ENCODE data around the gene KANSL1L.

KANSL1L gene

GRCh38 chr2:210207929-210208328, 36.7 kb upstream of the KANSL1L start:
- H3K36me3 ChIP-seq (ENCODE audit: insufficient read depth, low read length) = no peaks in the 10 kb centered on the region
- no peak overlapping the region for H3K4me3 ChIP-seq (ENCODE audit: low read depth, low read length, poor library complexity, severe bottlenecking)
- no peaks in the 10 kb centered on the region for H3K27me3 ChIP-seq (ENCODE audit: insufficient read depth, low read length)
- H3F3A ChIP-seq (ENCODE audit: insufficient read depth, low read length) = no peaks in the 10 kb centered on the region
- no peaks in the 10 kb centered on the region for H3K9me2 ChIP-seq (ENCODE audit: low read depth, low read length)
- no peak overlapping the region for H3K27ac ChIP-seq (ENCODE audit: low read depth, low read length, poor library complexity, severe bottlenecking)
- H2AFZ ChIP-seq (ENCODE audit: low read length) = no peak overlapping the region
- H4K20me1 ChIP-seq (ENCODE audit: insufficient read depth, low read length) = no peaks in the 10 kb centered on the region
- H3K79me2 ChIP-seq (ENCODE audit: insufficient read depth, low read length) = no peaks in the 10 kb centered on the region
- H3K9me3 ChIP-seq (ENCODE audit: low read length) = no peaks in the 10 kb centered on the region
- H3K4me2 ChIP-seq (ENCODE audit: low read length) = no peak overlapping the region
- H3K4me1 ChIP-seq (ENCODE audit: insufficient read depth, low read length, severe bottlenecking) = no peaks in the 10 kb centered on the region
- TF ChIP-seq, protein P1, sequence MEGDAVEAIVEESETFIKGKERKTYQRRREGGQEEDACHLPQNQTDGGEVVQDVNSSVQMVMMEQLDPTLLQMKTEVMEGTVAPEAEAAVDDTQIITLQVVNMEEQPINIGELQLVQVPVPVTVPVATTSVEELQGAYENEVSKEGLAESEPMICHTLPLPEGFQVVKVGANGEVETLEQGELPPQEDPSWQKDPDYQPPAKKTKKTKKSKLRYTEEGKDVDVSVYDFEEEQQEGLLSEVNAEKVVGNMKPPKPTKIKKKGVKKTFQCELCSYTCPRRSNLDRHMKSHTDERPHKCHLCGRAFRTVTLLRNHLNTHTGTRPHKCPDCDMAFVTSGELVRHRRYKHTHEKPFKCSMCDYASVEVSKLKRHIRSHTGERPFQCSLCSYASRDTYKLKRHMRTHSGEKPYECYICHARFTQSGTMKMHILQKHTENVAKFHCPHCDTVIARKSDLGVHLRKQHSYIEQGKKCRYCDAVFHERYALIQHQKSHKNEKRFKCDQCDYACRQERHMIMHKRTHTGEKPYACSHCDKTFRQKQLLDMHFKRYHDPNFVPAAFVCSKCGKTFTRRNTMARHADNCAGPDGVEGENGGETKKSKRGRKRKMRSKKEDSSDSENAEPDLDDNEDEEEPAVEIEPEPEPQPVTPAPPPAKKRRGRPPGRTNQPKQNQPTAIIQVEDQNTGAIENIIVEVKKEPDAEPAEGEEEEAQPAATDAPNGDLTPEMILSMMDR (IDR thresholded peaks at IDR 0.05; ENCODE audit: low read length) = no peak
- no peak for TF ChIP-seq EZH2 (IDR thresholded peaks at IDR 0.05; ENCODE audit: borderline replicate concordance, low read length)
- H3K9ac ChIP-seq (ENCODE audit: low read length) = no peak overlapping the region

- Histone ChIP-seq H3K4me3 (ENCODE audit: low read depth, low read length, poor library complexity, severe bottlenecking) (no peak overlapping the region), H3K27ac (ENCODE audit: low read depth, low read length, poor library complexity, severe bottlenecking) (no peak overlapping the region), H3K4me1 (ENCODE audit: insufficient read depth, low read length, severe bottlenecking) (no peaks in the 10 kb centered on the region), H2AFZ (ENCODE audit: low read length) (no peak overlapping the region), H3K27me3 (ENCODE audit: insufficient read depth, low read length) (no peaks in the 10 kb centered on the region), H3K36me3 (ENCODE audit: insufficient read depth, low read length) (no peaks in the 10 kb centered on the region), H3K79me2 (ENCODE audit: insufficient read depth, low read length) (no peaks in the 10 kb centered on the region), H3K9ac (ENCODE audit: low read length) (no peak overlapping the region), H4K20me1 (ENCODE audit: insufficient read depth, low read length) (no peaks in the 10 kb centered on the region), H3F3A (ENCODE audit: insufficient read depth, low read length) (no peaks in the 10 kb centered on the region), H3K9me2 (ENCODE audit: low read depth, low read length) (no peaks in the 10 kb centered on the region), H3K4me2 (ENCODE audit: low read length) (no peak overlapping the region), H3K9me3 (ENCODE audit: low read length) (no peaks in the 10 kb centered on the region)
- TF ChIP-seq, protein P1 (IDR thresholded peaks at IDR 0.05; ENCODE audit: low read length) = no peak
- no peak for TF ChIP-seq EZH2 (IDR thresholded peaks at IDR 0.05; ENCODE audit: borderline replicate concordance, low read length)
These were observed 32.3 kb upstream of the KANSL1L start for GRCh38 chr2:210203558-210203957.

GRCh38 chr2:210203147-210203546, 31.9 kb upstream of the KANSL1L start:
- H3K27me3 ChIP-seq (ENCODE audit: insufficient read depth, low read length) = no peaks in the 10 kb centered on the region
- no peak for TF ChIP-seq EZH2 (IDR thresholded peaks at IDR 0.05; ENCODE audit: borderline replicate concordance, low read length)
- TF ChIP-seq, protein P1 (IDR thresholded peaks at IDR 0.05; ENCODE audit: low read length) = no peak
- no peaks in the 10 kb centered on the region for H3K79me2 ChIP-seq (ENCODE audit: insufficient read depth, low read length)
- no peak overlapping the region for H3K4me2 ChIP-seq (ENCODE audit: low read length)
- H3K36me3 ChIP-seq (ENCODE audit: insufficient read depth, low read length) = no peaks in the 10 kb centered on the region
- no peak overlapping the region for H3K27ac ChIP-seq (ENCODE audit: low read depth, low read length, poor library complexity, severe bottlenecking)
- H3K9me3 ChIP-seq (ENCODE audit: low read length) = no peaks in the 10 kb centered on the region
- H3K9me2 ChIP-seq (ENCODE audit: low read depth, low read length) = no peaks in the 10 kb centered on the region
- no peaks in the 10 kb centered on the region for H3K4me1 ChIP-seq (ENCODE audit: insufficient read depth, low read length, severe bottlenecking)
- no peaks in the 10 kb centered on the region for H3F3A ChIP-seq (ENCODE audit: insufficient read depth, low read length)
- no peak overlapping the region for H3K4me3 ChIP-seq (ENCODE audit: low read depth, low read length, poor library complexity, severe bottlenecking)
- no peaks in the 10 kb centered on the region for H4K20me1 ChIP-seq (ENCODE audit: insufficient read depth, low read length)
- H3K9ac ChIP-seq (ENCODE audit: low read length) = no peak overlapping the region
- no peak overlapping the region for H2AFZ ChIP-seq (ENCODE audit: low read length)

All from OCI-LY1 (cell line).